H1 (cell line): ENCODE measurements around the gene CCDC80. TPM values are rescaled to one million over a fixed set of nuclear protein-coding genes. Genes with fewer than 3 reads are reported as not detected.

ENCODE experiments used
- KDM5A ChIP-seq: fragments of 200-600 bp; IDR thresholded peaks from 2 replicates; pipeline ENCODE4 v1.7.1; 2012; ENCODE audit warnings: mild to moderate bottlenecking, low read length, inconsistent platforms, mixed read lengths
- SP4 ChIP-seq: IDR thresholded peaks from 2 replicates; pipeline ENCODE4 v1.6.1; 2012; ENCODE audit warnings: low read length, inconsistent platforms
- polyA plus RNA-seq, 7 experiments: library from polyadenylated mRNA; depleted of rRNA in 3 of 7; stranded (reverse) in 5 of 7; unstranded in 2 of 7; fragments of >200 nt in 5 of 7; fragments of 200-250 nt in 2 of 7; gene quantifications; 1 replicate in 5 of 7; 2 replicates in 1 of 7; 4 replicates in 1 of 7; pipeline versions ENCODE4 v1.2.1 to v1.2.3, GENCODE V29; 2011 to 2013; ENCODE audit warnings: missing spikeins in 2 of 7, mixed read lengths in 2 of 7
- total RNA-seq: library from RNA; stranded (reverse); fragmentation: NEBNext Ultra II Directional; extraction: Animal tissue kit (Norgen Biotek cat#: 25700); gene quantifications from 2 replicates; pipeline ENCODE4 v1.2.1, GENCODE V29; 2021
- TF ChIP-seq, protein P1 (sequence below): IDR thresholded peaks from 2 replicates; pipeline ENCODE4 v1.6.1; 2012; ENCODE audit warnings: inconsistent platforms

CCDC80 gene
- total and polyA plus RNA-seq, 2 of the 8 experiments (the other 6 are each of a cell fraction or from before 2014, with no cell fraction given), result 1.1 to 12.9 TPM

DNA sequence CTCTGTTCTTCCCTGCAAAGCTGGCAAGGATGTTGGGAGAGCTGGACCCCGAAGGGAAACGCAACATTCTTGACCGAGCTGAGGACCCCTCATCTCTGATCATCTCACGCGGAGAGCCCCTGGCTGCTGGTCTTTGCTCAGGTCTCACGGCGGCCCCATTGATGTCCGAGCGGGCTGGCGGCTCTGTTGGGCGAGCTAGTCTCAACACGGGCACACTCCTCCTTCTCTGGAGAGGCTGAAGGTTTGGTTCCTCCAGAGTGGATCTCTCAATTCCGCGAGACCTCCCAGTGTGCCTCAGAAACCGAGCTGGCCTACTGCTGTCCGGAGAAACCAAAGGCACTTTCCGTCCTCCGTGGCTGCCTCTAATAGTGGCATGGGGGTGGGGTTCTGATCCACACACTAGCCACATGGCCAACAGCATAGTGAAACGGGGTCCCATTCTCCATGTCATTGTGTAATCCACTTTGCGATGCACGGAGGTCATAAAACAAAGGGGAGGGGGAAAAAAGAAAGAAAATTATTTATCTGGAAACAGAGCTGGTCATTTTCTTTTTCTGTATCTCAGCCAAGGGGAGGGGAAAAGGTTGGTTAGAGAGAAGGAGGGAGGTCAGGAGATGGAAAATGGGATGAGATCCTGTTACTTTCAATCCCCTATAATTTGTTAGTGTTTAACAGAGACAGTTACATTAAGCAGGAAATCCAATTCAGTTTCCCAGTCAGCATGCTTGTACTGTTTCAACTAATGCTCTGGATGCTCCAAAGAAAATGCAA is 1.3 kb downstream of the CCDC80 start (continued):
- TF ChIP-seq, protein P1, sequence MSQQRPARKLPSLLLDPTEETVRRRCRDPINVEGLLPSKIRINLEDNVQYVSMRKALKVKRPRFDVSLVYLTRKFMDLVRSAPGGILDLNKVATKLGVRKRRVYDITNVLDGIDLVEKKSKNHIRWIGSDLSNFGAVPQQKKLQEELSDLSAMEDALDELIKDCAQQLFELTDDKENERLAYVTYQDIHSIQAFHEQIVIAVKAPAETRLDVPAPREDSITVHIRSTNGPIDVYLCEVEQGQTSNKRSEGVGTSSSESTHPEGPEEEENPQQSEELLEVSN, result no peak
- TF ChIP-seq SP4 (no peak), KDM5A (no peak)
